22Rv1 (cell line): ENCODE results near the gene TGM4.
"Not testable (repeated sequence)": the region's sequence is repeated elsewhere in the genome, so short reads cannot be mapped to it uniquely, and the experiment has no call there.

Source experiments
- H3K27ac ChIP-seq: fragments of 450-650 bp; 2 replicates; pipeline ENCODE4 v1.5.1; 2017
- ZFX ChIP-seq: fragments of 450-650 bp; IDR thresholded peaks from 2 replicates; pipeline ENCODE4 v1.6.1; 2017; ENCODE audit warnings: antibody characterized with exemption, borderline replicate concordance
- TF ChIP-seq, protein P1 (sequence below): fragments of 450-650 bp; IDR thresholded peaks from 2 replicates; pipeline ENCODE4 v1.5.1; 2017; ENCODE audit warnings: mild to moderate bottlenecking

Gene TGM4

DNA sequence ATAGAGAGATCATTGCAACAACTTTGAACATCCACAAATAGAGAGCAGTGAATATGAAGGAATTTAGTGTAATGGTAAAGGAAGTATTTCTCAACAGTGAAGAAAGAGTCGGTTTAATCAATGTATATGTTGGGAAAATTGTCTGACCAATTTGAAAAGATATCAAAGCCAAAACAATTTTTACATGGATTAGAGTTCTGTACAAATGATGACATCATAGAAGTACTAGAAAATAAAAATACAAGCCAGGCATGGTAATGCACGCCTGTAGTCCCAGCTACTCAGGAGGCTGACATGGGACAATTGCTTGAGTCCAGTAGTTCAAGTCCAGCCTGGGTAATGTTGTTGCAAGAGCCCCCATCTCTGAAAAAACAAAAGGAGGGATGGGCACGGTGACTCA is 38.7 kb upstream of the TGM4 start:
- TF ChIP-seq ZFX, result no peak
- TF ChIP-seq, protein P1, sequence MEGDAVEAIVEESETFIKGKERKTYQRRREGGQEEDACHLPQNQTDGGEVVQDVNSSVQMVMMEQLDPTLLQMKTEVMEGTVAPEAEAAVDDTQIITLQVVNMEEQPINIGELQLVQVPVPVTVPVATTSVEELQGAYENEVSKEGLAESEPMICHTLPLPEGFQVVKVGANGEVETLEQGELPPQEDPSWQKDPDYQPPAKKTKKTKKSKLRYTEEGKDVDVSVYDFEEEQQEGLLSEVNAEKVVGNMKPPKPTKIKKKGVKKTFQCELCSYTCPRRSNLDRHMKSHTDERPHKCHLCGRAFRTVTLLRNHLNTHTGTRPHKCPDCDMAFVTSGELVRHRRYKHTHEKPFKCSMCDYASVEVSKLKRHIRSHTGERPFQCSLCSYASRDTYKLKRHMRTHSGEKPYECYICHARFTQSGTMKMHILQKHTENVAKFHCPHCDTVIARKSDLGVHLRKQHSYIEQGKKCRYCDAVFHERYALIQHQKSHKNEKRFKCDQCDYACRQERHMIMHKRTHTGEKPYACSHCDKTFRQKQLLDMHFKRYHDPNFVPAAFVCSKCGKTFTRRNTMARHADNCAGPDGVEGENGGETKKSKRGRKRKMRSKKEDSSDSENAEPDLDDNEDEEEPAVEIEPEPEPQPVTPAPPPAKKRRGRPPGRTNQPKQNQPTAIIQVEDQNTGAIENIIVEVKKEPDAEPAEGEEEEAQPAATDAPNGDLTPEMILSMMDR, result no peak
- no peak overlapping the region for H3K27ac ChIP-seq

DNA sequence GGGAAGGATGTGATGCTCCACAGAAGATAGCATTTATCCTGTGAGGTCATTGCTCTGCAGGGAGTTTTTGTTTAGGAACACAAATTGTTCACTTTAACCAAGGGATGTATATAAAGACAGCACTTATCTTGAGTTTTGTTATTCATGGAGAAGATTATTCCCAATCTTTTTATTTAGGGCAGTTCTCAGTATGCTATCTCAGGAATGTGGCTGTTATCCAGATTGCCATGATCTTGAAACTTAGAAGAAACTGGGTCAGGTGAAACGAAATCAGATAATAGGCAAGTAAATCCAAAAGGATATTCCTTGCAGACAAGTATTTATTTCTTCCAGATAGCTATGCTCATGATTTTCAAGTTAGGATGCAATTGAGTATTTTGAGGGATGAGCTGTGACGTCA is 32.0 kb upstream of the TGM4 start:
- TF ChIP-seq, protein P1, result no peak
- TF ChIP-seq ZFX, result no peak
- no peak overlapping the region for H3K27ac ChIP-seq

DNA sequence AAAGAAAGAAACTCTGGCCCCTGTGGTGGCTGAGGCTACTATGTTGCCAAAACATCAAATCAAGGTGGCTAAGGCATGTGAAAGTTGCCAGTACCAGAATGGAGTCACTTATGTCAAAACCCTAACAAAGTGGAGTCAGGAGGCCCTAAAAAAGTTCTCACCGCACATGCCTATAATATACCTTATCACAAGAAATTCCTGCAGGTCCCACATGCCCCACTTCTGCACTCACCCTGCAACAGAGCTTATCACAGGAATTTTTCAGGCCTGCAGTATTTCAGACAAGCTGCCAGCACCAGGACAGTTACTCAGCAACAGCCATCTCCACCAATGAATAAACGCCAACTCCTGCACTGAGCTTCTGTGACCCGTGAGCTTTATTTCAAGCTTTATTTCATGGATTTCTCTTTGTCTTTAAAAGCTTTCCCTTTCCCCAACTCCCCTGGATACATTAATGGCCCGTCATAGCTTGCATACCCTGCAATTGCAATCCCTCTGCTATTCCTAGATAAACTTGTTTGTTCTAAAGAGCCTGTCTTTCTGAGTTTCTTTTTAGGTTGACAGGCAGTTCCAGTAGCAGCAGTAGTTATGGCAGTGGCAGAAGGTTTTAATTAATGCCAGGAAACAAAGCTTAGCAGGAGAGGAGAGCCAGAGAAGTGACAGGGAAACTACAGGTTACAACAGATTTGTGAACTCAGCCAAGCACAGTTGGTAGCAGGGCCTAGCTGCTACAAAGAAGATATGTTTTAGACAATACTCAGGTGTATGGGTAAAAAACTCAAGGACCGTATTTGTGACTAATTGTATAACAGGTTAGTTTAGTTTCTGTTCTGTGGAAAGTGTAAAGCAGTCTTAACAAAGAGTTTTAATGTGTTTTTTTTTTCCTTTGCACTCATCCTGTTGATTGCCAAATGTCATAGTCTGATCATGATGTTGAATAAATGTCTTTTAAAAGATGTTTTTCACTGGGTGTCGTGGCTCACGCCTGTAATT is 28.6 kb upstream of the TGM4 start:
- no peak for TF ChIP-seq ZFX
- TF ChIP-seq, protein P1, result no peak
- no peak overlapping the region for H3K27ac ChIP-seq

DNA sequence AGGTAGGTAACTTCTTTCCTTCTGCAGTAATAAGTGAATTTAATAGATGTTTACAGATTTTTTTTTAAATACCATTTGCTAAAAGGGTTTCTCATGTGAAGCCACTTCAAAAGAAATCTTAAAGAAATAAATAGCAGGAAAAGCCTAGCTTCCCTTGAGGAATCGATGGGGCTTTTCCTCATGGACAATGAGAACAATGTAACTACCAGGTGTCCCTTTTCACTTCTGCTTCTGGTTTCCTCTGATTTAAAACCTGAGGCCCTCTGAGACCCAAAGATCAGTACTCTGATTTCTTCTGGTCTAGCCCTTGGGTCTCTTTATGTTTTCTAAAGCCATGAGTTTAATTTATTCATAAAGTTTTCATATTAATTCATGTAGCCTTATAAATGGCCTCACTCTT is 25.8 kb upstream of the TGM4 start:
- TF ChIP-seq, protein P1, result no peak
- no peak for TF ChIP-seq ZFX
- H3K27ac ChIP-seq, result no peak overlapping the region

DNA sequence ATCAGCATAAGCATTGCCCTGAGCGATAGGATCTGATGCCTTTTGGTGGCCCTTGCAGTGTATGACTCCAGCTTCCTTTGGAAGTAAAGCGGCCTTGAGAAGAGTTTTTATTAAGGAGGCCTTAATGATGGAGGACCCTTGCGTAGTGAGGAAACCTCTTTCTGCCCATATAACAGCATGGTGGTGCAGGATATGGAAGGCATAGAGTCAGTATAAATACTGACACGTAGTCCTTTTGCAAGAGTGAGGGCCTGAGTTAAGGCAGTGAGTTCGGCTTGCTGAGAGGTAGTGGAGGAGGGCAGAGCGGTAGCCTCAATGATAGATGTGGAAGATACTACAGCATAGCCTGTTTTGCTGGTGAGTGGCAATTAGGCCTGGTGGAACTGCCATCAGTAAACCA is 17.7 kb upstream of the TGM4 start:
- H3K27ac ChIP-seq, result not testable (repeated sequence)

DNA sequence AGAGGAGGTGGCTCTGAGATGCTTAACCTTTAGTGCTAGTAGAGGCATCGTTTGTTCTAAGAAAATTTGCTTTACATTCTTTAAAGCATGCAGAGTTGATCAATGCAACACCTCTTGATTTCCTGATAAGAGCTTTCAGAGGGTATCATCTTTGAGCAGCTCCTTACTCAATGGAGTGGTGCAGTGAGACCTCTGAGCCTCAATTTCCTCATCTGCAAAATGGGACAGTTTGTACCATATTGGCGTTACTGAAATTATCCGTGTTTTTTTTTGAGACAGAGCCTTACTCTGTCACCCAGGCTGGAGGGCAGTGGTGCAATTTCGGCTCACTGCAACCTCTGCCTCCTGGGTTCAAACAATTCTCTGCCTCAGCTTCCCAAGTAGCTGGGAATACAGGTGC is 14.3 kb upstream of the TGM4 start:
- no peak for TF ChIP-seq ZFX
- TF ChIP-seq, protein P1, result no peak
- no peak overlapping the region for H3K27ac ChIP-seq

DNA sequence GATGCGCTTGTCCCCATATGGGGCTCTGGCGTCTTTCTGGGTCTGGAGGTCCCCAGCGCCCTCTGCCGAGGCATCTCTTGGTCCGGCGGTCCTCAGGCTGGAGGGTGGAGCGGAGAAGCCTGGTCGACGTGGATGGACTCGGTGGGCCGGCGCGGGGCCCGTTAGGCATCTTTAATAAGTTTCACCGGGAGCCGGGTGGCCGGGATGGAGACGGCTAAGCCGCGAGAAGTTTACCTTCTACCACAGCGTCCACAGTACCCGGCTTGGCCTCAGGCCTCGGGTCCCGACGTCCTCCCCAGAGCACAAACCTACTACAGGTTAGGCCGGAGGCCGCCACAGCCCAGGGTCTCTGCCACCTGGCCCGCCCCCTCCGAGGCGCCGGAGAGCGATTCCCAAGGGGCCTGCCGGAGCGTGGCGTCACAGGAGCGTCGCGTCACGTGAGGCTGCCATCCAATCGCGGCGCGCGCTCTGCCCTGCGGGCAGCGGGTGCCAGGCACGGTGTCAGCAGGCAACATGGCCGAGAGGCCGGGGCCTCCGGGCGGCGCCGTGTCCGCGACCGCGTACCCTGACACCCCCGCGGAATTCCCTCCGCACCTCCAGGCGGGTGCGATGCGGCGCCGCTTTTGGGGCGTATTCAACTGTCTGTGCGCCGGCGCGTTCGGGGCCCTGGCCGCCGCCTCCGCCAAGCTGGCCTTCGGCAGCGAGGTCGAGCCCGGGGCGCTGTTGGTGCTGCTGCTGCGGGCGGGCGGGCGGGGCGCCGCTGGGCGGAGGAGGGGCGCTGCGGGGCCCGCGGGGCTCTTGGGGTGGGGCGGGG is 12.8 kb upstream of the TGM4 start, which contains the start of gene TMEM42:
TSS of gene TMEM42 (plus strand) at position 501 of the 814 bp plus-strand sequence. CDS start at position 514, 13 bp downstream.
- no peak within 1 kb of the TSS for H3K27ac ChIP-seq
- no peak for TF ChIP-seq ZFX

DNA sequence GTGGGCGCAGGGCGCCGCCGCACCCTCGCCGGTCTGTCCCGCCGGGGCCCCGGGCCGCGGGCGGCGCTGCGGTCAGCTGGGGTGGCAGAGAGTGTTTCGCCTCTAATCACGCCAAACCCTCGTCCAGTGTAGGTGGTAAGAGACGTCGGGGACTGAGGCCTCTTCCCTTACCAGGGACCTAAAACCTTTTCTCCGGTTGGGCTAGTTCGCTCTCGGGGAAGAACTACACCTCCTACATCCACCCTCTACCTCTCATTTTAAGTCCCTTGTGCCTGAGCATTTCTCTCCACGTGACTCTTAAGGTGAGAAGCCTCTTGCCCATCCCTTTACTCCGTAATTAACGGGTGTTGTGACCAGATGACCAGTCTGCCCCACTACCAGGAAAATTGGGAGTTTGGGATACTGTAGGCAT is 12.2 kb upstream of the TGM4 start:
- TF ChIP-seq, protein P1, result no peak
- TF ChIP-seq ZFX, result no peak
- no peak overlapping the region for H3K27ac ChIP-seq
